ENCODE results near the gene PDE2A. TPM values are rescaled to one million over a fixed set of nuclear protein-coding genes. Genes with fewer than 3 reads are reported as not detected.

Gene PDE2A
- polyA plus RNA-seq, 3 donors: 0.18 to 1.7 (median 0.53) TPM

GRCh38 chr11:72636376-72636775, 37.8 kb downstream of the PDE2A start:
- Histone ChIP-seq H3K27me3 (ENCODE audit: control insufficient read depth in 2 of 2, insufficient read depth in 2 of 2, low read length in 2 of 2) (peaks cover 8 to 39% of the 10 kb centered on the region in 2 donors), H3K4me3 (replicated peaks in 1 of 3; ENCODE audit: low read depth in 2 of 3, low read length in 3 of 3) (no peak overlapping the region), H3K9ac (ENCODE audit: insufficient read depth, low read length, poor library complexity, severe bottlenecking) (no peak overlapping the region), H2AFZ (ENCODE audit: insufficient read depth, low read depth, low read length, poor library complexity, severe bottlenecking) (no peak overlapping the region), H3K36me3 (replicated peaks in 1 of 2; ENCODE audit: control insufficient read depth in 1 of 2, insufficient read depth in 2 of 2, low read length in 2 of 2) (no peaks in the 10 kb centered on the region), H3K4me2 (replicated peaks; ENCODE audit: extremely low read depth, low read length, poor library complexity, severe bottlenecking) (no peak overlapping the region), H4K20me1 (ENCODE audit: insufficient read depth, low read length) (peaks cover 1% of the 10 kb centered on the region), H3K79me2 (ENCODE audit: insufficient read depth, low read length) (no peaks in the 10 kb centered on the region), H3K4me1 (ENCODE audit: control insufficient read depth in 1 of 2, insufficient read depth in 2 of 2, low read length in 2 of 2) (peaks cover 6 to 8% of the 10 kb centered on the region in 2 donors), H3K9me3 (replicated peaks in 1 of 2; ENCODE audit: control insufficient read depth in 1 of 2, insufficient read depth in 1 of 2, low read length in 2 of 2) (peaks cover 0 to 7% of the 10 kb centered on the region in 2 donors), H3K27ac (ENCODE audit: low read depth in 1 of 2, low read length in 2 of 2) (no peak overlapping the region)
- H3K4me3 Mint-ChIP-seq: peak overlapping the region in 1 of 2 donors; percentile 68
- DNase-seq: no peak
- TF ChIP-seq CTCF (IDR thresholded peaks at IDR 0.05): no peak
- H3K36me3 Mint-ChIP-seq: no peaks in the 10 kb centered on the region
- WGBS (ENCODE audit: insufficient coverage): 89% methylated on average over 3 of the region's 3 CpGs
- intact Hi-C loops (cut with micrococcal nuclease): no loop called here
- peaks cover 0 to 5% (median 0%) of the 10 kb centered on the region in 7 donors for H3K9me3 Mint-ChIP-seq
- H3K27ac Mint-ChIP-seq: peak overlapping the region in 1 of 7 donors; percentile 2
- peaks cover 8% of the 10 kb centered on the region for H3K4me1 Mint-ChIP-seq
- peaks cover 28 to 44% (median 37%) of the 10 kb centered on the region in 3 donors for H3K27me3 Mint-ChIP-seq (ENCODE audit: low read depth in 3 of 3)

GRCh38 chr11:72635933-72636332, 38.3 kb downstream of the PDE2A start:
- H4K20me1 ChIP-seq (ENCODE audit: insufficient read depth, low read length): no peaks in the 10 kb centered on the region
- peak overlapping the region in 1 of 2 donors; percentile 31 for H3K4me3 Mint-ChIP-seq
- H3K4me3 ChIP-seq (replicated peaks in 1 of 3; ENCODE audit: low read depth in 2 of 3, low read length in 3 of 3): no peak overlapping the region
- peaks cover 0 to 5% (median 0%) of the 10 kb centered on the region in 7 donors for H3K9me3 Mint-ChIP-seq
- WGBS (ENCODE audit: insufficient coverage): 65% methylated on average over 2 of the region's 6 CpGs
- peaks cover 28 to 48% (median 39%) of the 10 kb centered on the region in 3 donors for H3K27me3 Mint-ChIP-seq (ENCODE audit: low read depth in 3 of 3)
- H3K4me1 ChIP-seq (ENCODE audit: control insufficient read depth in 1 of 2, insufficient read depth in 2 of 2, low read length in 2 of 2): peaks cover 6 to 8% of the 10 kb centered on the region in 2 donors
- no peak for TF ChIP-seq CTCF (IDR thresholded peaks at IDR 0.05)
- H3K36me3 ChIP-seq (replicated peaks in 1 of 2; ENCODE audit: control insufficient read depth in 1 of 2, insufficient read depth in 2 of 2, low read length in 2 of 2): no peaks in the 10 kb centered on the region
- no peak overlapping the region for H2AFZ ChIP-seq (ENCODE audit: insufficient read depth, low read depth, low read length, poor library complexity, severe bottlenecking)
- no peak overlapping the region for H3K27ac ChIP-seq (ENCODE audit: low read depth in 1 of 2, low read length in 2 of 2)
- peaks cover 0 to 3% of the 10 kb centered on the region in 2 donors for H3K9me3 ChIP-seq (replicated peaks in 1 of 2; ENCODE audit: control insufficient read depth in 1 of 2, insufficient read depth in 1 of 2, low read length in 2 of 2)
- no peaks in the 10 kb centered on the region for H3K36me3 Mint-ChIP-seq
- peaks cover 3 to 35% of the 10 kb centered on the region in 2 donors for H3K27me3 ChIP-seq (ENCODE audit: control insufficient read depth in 2 of 2, insufficient read depth in 2 of 2, low read length in 2 of 2)
- no peak overlapping the region for H3K9ac ChIP-seq (ENCODE audit: insufficient read depth, low read length, poor library complexity, severe bottlenecking)
- peaks cover 8% of the 10 kb centered on the region for H3K4me1 Mint-ChIP-seq
- intact Hi-C loops (cut with micrococcal nuclease): no loop called here
- H3K4me2 ChIP-seq (replicated peaks; ENCODE audit: extremely low read depth, low read length, poor library complexity, severe bottlenecking): no peak overlapping the region
- DNase-seq: no peak
- H3K79me2 ChIP-seq (ENCODE audit: insufficient read depth, low read length): no peaks in the 10 kb centered on the region
- peak overlapping the region in 1 of 7 donors; percentile 36 for H3K27ac Mint-ChIP-seq
